GM23248 (cell line): ENCODE data around the gene C12orf56. TPM values are rescaled to one million over a fixed set of nuclear protein-coding genes. Genes with fewer than 3 reads are reported as not detected.

Experiments
- DNase-seq: peaks from one replicate; pipeline ENCODE4 v3.0.0-alpha.2; 2015
- H2AFZ ChIP-seq: fragments of 200-600 bp; sonication (generic); 2 replicates; pipeline ENCODE4 v1.6.1; 2016; ENCODE audit warnings: antibody characterized with exemption
- H3F3A ChIP-seq: fragments of 200-600 bp; sonication (generic); 2 replicates; pipeline ENCODE4 v1.6.1; 2016; ENCODE audit warnings: mild to moderate bottlenecking, antibody characterized with exemption, mixed run types; ENCODE audit not compliant: insufficient read depth
- H3K27ac ChIP-seq: fragments of 200-600 bp; sonication (generic); 2 replicates; pipeline ENCODE4 v1.5.1; 2016; ENCODE audit warnings: mild to moderate bottlenecking
- H3K27me3 ChIP-seq: fragments of 200-600 bp; sonication (generic); replicated peaks from 2 replicates; pipeline ENCODE4 v1.6.1; 2016; ENCODE audit warnings: mild to moderate bottlenecking; ENCODE audit not compliant: insufficient read depth
- H3K36me3 ChIP-seq: fragments of 200-600 bp; sonication (generic); 2 replicates; pipeline ENCODE4 v1.6.1; 2016; ENCODE audit warnings: low read depth, mild to moderate bottlenecking
- H3K4me1 ChIP-seq: fragments of 200-600 bp; sonication (generic); 2 replicates; pipeline ENCODE4 v1.6.1; 2016; ENCODE audit warnings: mild to moderate bottlenecking; ENCODE audit not compliant: insufficient read depth
- H3K4me2 ChIP-seq: fragments of 200-600 bp; sonication (generic); one replicate; pipeline ENCODE4 v1.6.1; 2016; ENCODE audit warnings: mild to moderate bottlenecking; ENCODE audit not compliant: unreplicated experiment
- H3K4me3 ChIP-seq: fragments of 200-600 bp; sonication (generic); 2 replicates; pipeline ENCODE4 v1.5.1; 2016; ENCODE audit warnings: mild to moderate bottlenecking
- H3K79me2 ChIP-seq: fragments of 200-600 bp; sonication (generic); 2 replicates; pipeline ENCODE4 v1.6.1; 2016; ENCODE audit warnings: mild to moderate bottlenecking; ENCODE audit not compliant: insufficient read depth
- H3K9ac ChIP-seq: fragments of 200-600 bp; sonication (generic); 2 replicates; pipeline ENCODE4 v1.6.1; 2016; ENCODE audit warnings: mild to moderate bottlenecking
- H3K9me2 ChIP-seq: fragments of 200-600 bp; sonication (generic); 2 replicates; pipeline ENCODE4 v1.6.1; 2016; ENCODE audit warnings: mixed run types, mild to moderate bottlenecking, moderate library complexity; ENCODE audit not compliant: insufficient read depth
- H3K9me3 ChIP-seq: fragments of 200-600 bp; sonication (generic); one replicate; pipeline ENCODE4 v1.6.1; 2017; ENCODE audit warnings: low read depth
- H4K20me1 ChIP-seq: fragments of 200-600 bp; sonication (generic); 2 replicates; pipeline ENCODE4 v1.6.0; 2016; ENCODE audit not compliant: insufficient read depth
- EZH2 ChIP-seq: fragments of 200-600 bp; sonication (generic); IDR thresholded peaks from 2 replicates; pipeline ENCODE4 v1.6.1; 2018; ENCODE audit warnings: antibody characterized with exemption, mild to moderate bottlenecking; ENCODE audit not compliant: insufficient read depth, poor library complexity, severe bottlenecking
- EZH2phosphoT487 ChIP-seq: fragments of 200-600 bp; sonication (generic); IDR thresholded peaks from 2 replicates; pipeline ENCODE4 v1.6.1; 2018; ENCODE audit warnings: antibody characterized with exemption, moderate library complexity, mild to moderate bottlenecking, low read depth; ENCODE audit not compliant: insufficient read depth
- WGBS, 2 experiments: methylation state at CpG; one replicate each; pipeline ENCODE4 v1.1.6; 2015 to 2017; ENCODE audit warnings: low lambda C conversion rate in 2 of 2, low coverage in 1 of 2; ENCODE audit errors: missing lambda C conversion rate in 2 of 2; 5-methylcytosine and 5-hydroxymethylcytosine counted together
- in situ Hi-C: fragments of 300-500 bp; cut with MboI; formaldehyde crosslinking; loops from 2 replicates; pipeline ENCODE4 v1.15.0; 2020
- polyA plus RNA-seq: library from polyadenylated mRNA; unstranded; fragments of >200 nt; fragmentation: Nextera tagmentation; extraction: Ambion mirVana; gene quantifications from 2 replicates; pipeline ENCODE4 v1.2.1, GENCODE V29; 2016
- total RNA-seq: library from RNA; depleted of rRNA; stranded (reverse); fragments of >200 nt; shearing (Covaris generic); gene quantifications from 2 replicates; pipeline ENCODE4 v1.2.3, GENCODE V29; 2014

Gene C12orf56
- total and polyA plus RNA-seq, 2 experiments from 2014 or later = 0.43 to 0.90 TPM

GRCh38 chr12:64395739-64396138 lies 5.2 kb upstream of the C12orf56 start:
- in situ Hi-C loops = loop anchor here (10.0 kb wide), 1 partner anchor 571 kb away; no protein-coding TSS in a partner anchor
- no peak for DNase-seq
- peaks cover 6% of the 10 kb centered on the region; the same call in 1 of the 2 replicates for H3K4me1 ChIP-seq
- no peaks in the 10 kb centered on the region for H3K27me3 ChIP-seq
- 55 to 56% methylated on average over 2 of the region's 2 CpGs for WGBS, 2 experiments
- H3K27ac ChIP-seq = no peak overlapping the region
- no peaks in the 10 kb centered on the region for H3K79me2 ChIP-seq
- H3K4me2 ChIP-seq = no peak overlapping the region
- H3K9me2 ChIP-seq = no peaks in the 10 kb centered on the region
- no peak overlapping the region for H3K4me3 ChIP-seq
- H2AFZ ChIP-seq = peak overlapping the region; percentile 10; the same call in 1 of the 2 replicates
- H4K20me1 ChIP-seq = no peaks in the 10 kb centered on the region
- H3F3A ChIP-seq = no peaks in the 10 kb centered on the region
- no peak overlapping the region for H3K9ac ChIP-seq
- TF ChIP-seq EZH2phosphoT487 (no peak), EZH2 (no peak)
- H3K36me3 ChIP-seq = no peaks in the 10 kb centered on the region
- H3K9me3 ChIP-seq = no peaks in the 10 kb centered on the region

- H2AFZ ChIP-seq = no peak overlapping the region
- no peaks in the 10 kb centered on the region for H3K9me2 ChIP-seq
- H3K4me2 ChIP-seq = no peak overlapping the region
- TF ChIP-seq EZH2phosphoT487 = no peak
- no peak for TF ChIP-seq EZH2
- no peaks in the 10 kb centered on the region for H3K79me2 ChIP-seq
- H3K36me3 ChIP-seq = no peaks in the 10 kb centered on the region
- H3K9ac ChIP-seq = no peak overlapping the region
- H3K4me1 ChIP-seq = no peaks in the 10 kb centered on the region; the same call in 1 of the 2 replicates
- H3K4me3 ChIP-seq = no peak overlapping the region
- 35 to 43% methylated on average over 3 of the region's 3 CpGs for WGBS, 2 experiments
- no peaks in the 10 kb centered on the region for H4K20me1 ChIP-seq
- DNase-seq = peak; percentile 68
- no peaks in the 10 kb centered on the region for H3F3A ChIP-seq
- H3K27me3 ChIP-seq = no peaks in the 10 kb centered on the region
- H3K27ac ChIP-seq = no peak overlapping the region
- no peaks in the 10 kb centered on the region for H3K9me3 ChIP-seq
- in situ Hi-C loops = loop anchor here (10.0 kb wide), 1 partner anchor 567 kb away; no protein-coding TSS in a partner anchor
These were observed 1.7 kb upstream of the C12orf56 start for GRCh38 chr12:64392221-64392620.

- DNase-seq = no peak
- no peaks in the 10 kb centered on the region for H3K9me2 ChIP-seq
- in situ Hi-C loops = no loop called here
These were observed 1.4 kb downstream of the C12orf56 start for GRCh38 chr12:64389154-64389553.

GRCh38 chr12:64387197-64387816 lies 3.3 kb downstream of the C12orf56 start:
- no peaks in the 10 kb centered on the region for H3K27me3 ChIP-seq
- no peak overlapping the region for H3K4me2 ChIP-seq
- in situ Hi-C loops = no loop called here
- no peak overlapping the region for H2AFZ ChIP-seq
- no peaks in the 10 kb centered on the region for H3K9me2 ChIP-seq
- no peak for TF ChIP-seq EZH2
- TF ChIP-seq EZH2phosphoT487 = no peak
- H3K36me3 ChIP-seq = no peaks in the 10 kb centered on the region
- no peaks in the 10 kb centered on the region for H4K20me1 ChIP-seq
- no peak overlapping the region for H3K9ac ChIP-seq
- H3F3A ChIP-seq = peaks cover 23% of the 10 kb centered on the region
- no peak overlapping the region for H3K4me3 ChIP-seq
- no peaks in the 10 kb centered on the region for H3K9me3 ChIP-seq
- no peak overlapping the region for H3K27ac ChIP-seq
- peaks cover 27% of the 10 kb centered on the region for H3K4me1 ChIP-seq
- H3K79me2 ChIP-seq = no peaks in the 10 kb centered on the region
- DNase-seq = no peak
- 87 to 90% methylated on average over 6 of the region's 6 CpGs for WGBS, 2 experiments

More at GRCh38 chr12:64389154-64389553, 1.4 kb downstream of the C12orf56 start:
- Histone ChIP-seq H3K79me2 (no peaks in the 10 kb centered on the region), H3K9me3 (no peaks in the 10 kb centered on the region), H2AFZ (no peak overlapping the region), H3K27ac (no peak overlapping the region), H3K9ac (no peak overlapping the region), H3K36me3 (no peaks in the 10 kb centered on the region), H3F3A (peaks cover 15% of the 10 kb centered on the region), H3K4me1 (peaks cover 16% of the 10 kb centered on the region), H3K4me2 (no peak overlapping the region), H3K4me3 (no peak overlapping the region), H3K27me3 (no peaks in the 10 kb centered on the region), H4K20me1 (no peaks in the 10 kb centered on the region)
- TF ChIP-seq EZH2phosphoT487 (no peak), EZH2 (no peak)
- WGBS, 2 experiments = 70 to 83% methylated on average over 16 to 18 of the region's 18 CpGs
